WTC11 (cell line): Measurements from ENCODE around the gene UROC1. TPM values are rescaled to one million over a fixed set of nuclear protein-coding genes. Genes with fewer than 3 reads are reported as not detected.

ENCODE experiments used
- ATAC-seq: fragments of 200-7000 bp; cut with Tn5 transposase; 2 replicates; pipeline ENCODE4 v1.10.0; 2021; ENCODE audit warnings: mild to moderate bottlenecking, moderate library complexity
- CTCF ChIA-PET: fragments of 300-600 bp; sonication (Branson Sonifier 250); formaldehyde crosslinking; loops from one replicate; lab custom pipeline; 2021; ENCODE audit warnings: antibody characterized with exemption; lab: Charles Lee
- POLR2A ChIA-PET: fragments of 350-600 bp; sonication (Branson Sonifier 250); formaldehyde crosslinking; loops from one replicate; lab custom pipeline; 2021; ENCODE audit warnings: antibody characterized with exemption; lab: Charles Lee
- DNase-seq: peaks from one replicate; pipeline ENCODE4 v3.0.0; 2021; ENCODE audit warnings: low spot score
- H3K27ac Mint-ChIP-seq: 2 replicates; pipeline ENCODE4 v1.8.0; 2021; ENCODE audit warnings: mixed read lengths
- H3K27me3 Mint-ChIP-seq: 2 replicates; pipeline ENCODE4 v1.8.0; 2021; ENCODE audit warnings: low read depth, mild to moderate bottlenecking, moderate library complexity, mixed read lengths
- H3K36me3 Mint-ChIP-seq: 2 replicates; pipeline ENCODE4 v1.8.0; 2021; ENCODE audit warnings: mixed read lengths
- H3K4me1 Mint-ChIP-seq: 2 replicates; pipeline ENCODE4 v1.8.0; 2022; ENCODE audit warnings: mixed read lengths
- H3K4me3 Mint-ChIP-seq: 2 replicates; pipeline ENCODE4 v1.8.0; 2021; ENCODE audit warnings: mild to moderate bottlenecking, moderate library complexity, mixed read lengths
- H3K9me3 Mint-ChIP-seq: 2 replicates; pipeline ENCODE4 v1.8.0; 2021; ENCODE audit warnings: mixed read lengths
- AFF4 ChIP-seq: sonication (generic); formaldehyde crosslinking; IDR thresholded peaks from 2 replicates; pipeline ENCODE4 v1.8.1; 2023; ENCODE audit warnings: mild to moderate bottlenecking, missing genetic modification reagents, borderline replicate concordance
- ARID4B ChIP-seq: sonication (generic); formaldehyde crosslinking; IDR thresholded peaks from 2 replicates; pipeline ENCODE4 v1.8.0; 2023; ENCODE audit warnings: missing genetic modification reagents, mild to moderate bottlenecking, borderline replicate concordance
- ATF1 ChIP-seq: sonication (generic); formaldehyde crosslinking; IDR thresholded peaks from 2 replicates; pipeline ENCODE4 v1.8.1; 2023; ENCODE audit warnings: mild to moderate bottlenecking, moderate library complexity, missing genetic modification reagents
- ATF2 ChIP-seq: sonication (generic); formaldehyde crosslinking; IDR thresholded peaks from 2 replicates; pipeline ENCODE4 v1.8.1; 2022; ENCODE audit warnings: low read depth, missing genetic modification reagents, borderline replicate concordance
- E2F4 ChIP-seq: sonication (generic); formaldehyde crosslinking; IDR thresholded peaks from 2 replicates; pipeline ENCODE4 v1.8.1; 2022; ENCODE audit warnings: low read depth, mild to moderate bottlenecking, moderate library complexity, missing genetic modification reagents, borderline replicate concordance
- EMX1 ChIP-seq: fragments of 250-450 bp; sonication (Bioruptor Pico); IDR thresholded peaks from 2 replicates; pipeline ENCODE4 v1.8.0; 2021; ENCODE audit warnings: mild to moderate bottlenecking
- ESRRA ChIP-seq: sonication (generic); formaldehyde crosslinking; IDR thresholded peaks from 2 replicates; pipeline ENCODE4 v1.8.1; 2022; ENCODE audit warnings: mild to moderate bottlenecking, missing genetic modification reagents, borderline replicate concordance
- FOXP1 ChIP-seq: sonication (generic); formaldehyde crosslinking; IDR thresholded peaks from 2 replicates; pipeline ENCODE4 v1.8.0; 2022; ENCODE audit warnings: missing genetic modification reagents, mild to moderate bottlenecking, moderate library complexity, borderline replicate concordance
- MAX ChIP-seq: sonication (generic); formaldehyde crosslinking; IDR thresholded peaks from 2 replicates; pipeline ENCODE4 v1.8.0; 2022; ENCODE audit warnings: mild to moderate bottlenecking, missing genetic modification reagents
- MLX ChIP-seq: sonication (generic); formaldehyde crosslinking; IDR thresholded peaks from 2 replicates; pipeline ENCODE4 v1.8.1; 2023; ENCODE audit warnings: mild to moderate bottlenecking, missing genetic modification reagents, moderate library complexity
- NFATC4 ChIP-seq: fragments of 250-450 bp; sonication (Bioruptor Pico); IDR thresholded peaks from 2 replicates; pipeline ENCODE4 v1.9.0; 2021; ENCODE audit warnings: mild to moderate bottlenecking
- NR2C2 ChIP-seq: sonication (generic); formaldehyde crosslinking; IDR thresholded peaks from 2 replicates; pipeline ENCODE4 v1.8.0; 2022; ENCODE audit warnings: mild to moderate bottlenecking, missing genetic modification reagents
- NR3C1 ChIP-seq: sonication (generic); formaldehyde crosslinking; conservative IDR thresholded peaks from 2 replicates; pipeline ENCODE4 v1.8.1; 2023; ENCODE audit warnings: low read depth, mild to moderate bottlenecking, missing genetic modification reagents
- PRRX2 ChIP-seq: fragments of 250-450 bp; sonication (Bioruptor Pico); IDR thresholded peaks from 2 replicates; pipeline ENCODE4 v1.8.0; 2021; ENCODE audit warnings: mild to moderate bottlenecking
- RORB ChIP-seq: fragments of 250-450 bp; sonication (Bioruptor Pico); IDR thresholded peaks from 2 replicates; pipeline ENCODE4 v1.9.0; 2021; ENCODE audit warnings: mild to moderate bottlenecking
- TEAD4 ChIP-seq: sonication (generic); formaldehyde crosslinking; IDR thresholded peaks from 2 replicates; pipeline ENCODE4 v1.8.0; 2022; ENCODE audit warnings: mild to moderate bottlenecking, missing genetic modification reagents
- ZNF232 ChIP-seq: sonication (generic); formaldehyde crosslinking; IDR thresholded peaks from 2 replicates; pipeline ENCODE4 v1.8.0; 2022; ENCODE audit warnings: mild to moderate bottlenecking, missing genetic modification reagents
- ZNF396 ChIP-seq: fragments of 250-450 bp; sonication (Bioruptor Pico); IDR thresholded peaks from 2 replicates; pipeline ENCODE4 v1.8.0; 2021; ENCODE audit warnings: mild to moderate bottlenecking, moderate library complexity, borderline replicate concordance
- total RNA-seq: library from RNA; stranded (reverse); gene quantifications from 3 replicates; pipeline ENCODE4 v1.2.3, GENCODE V29; 2021

Gene UROC1
- total RNA-seq, 1 experiment from 2014 or later = not detected

GRCh38 chr3:126484148-126484547 lies 33.4 kb downstream of the UROC1 start (continued):
- TF ChIP-seq ARID4B (CRISPR knock-in tag) (no peak), ZNF396 (CRISPR knock-in tag) (no peak), ATF2 (CRISPR knock-in tag) (no peak), E2F4 (CRISPR knock-in tag) (no peak), NFATC4 (no peak), PRRX2 (no peak)

GRCh38 chr3:126483321-126483761 lies 34.2 kb downstream of the UROC1 start:
- TF ChIP-seq TEAD4 (CRISPR knock-in tag) (no peak), ZNF232 (no peak), NR2C2 (no peak), ATF1 (CRISPR knock-in tag) (no peak), RORB (no peak), MLX (CRISPR knock-in tag) (no peak), AFF4 (CRISPR knock-in tag) (no peak), NR3C1 (CRISPR knock-in tag) (no peak), MAX (CRISPR knock-in tag) (no peak), ESRRA (CRISPR knock-in tag) (no peak), FOXP1 (CRISPR knock-in tag) (no peak), EMX1 (no peak)
- POLR2A ChIA-PET = no interaction called here
- H3K27ac Mint-ChIP-seq = no peak overlapping the region

More at GRCh38 chr3:126483321-126483761, 34.2 kb downstream of the UROC1 start:
- H3K4me3 Mint-ChIP-seq = no peak overlapping the region
- H3K36me3 Mint-ChIP-seq = no peaks in the 10 kb centered on the region
- H3K9me3 Mint-ChIP-seq = no peaks in the 10 kb centered on the region
- H3K4me1 Mint-ChIP-seq = peaks cover 34% of the 10 kb centered on the region
- ATAC-seq (no peak), DNase-seq (no peak)
- CTCF ChIA-PET = no interaction called here
- no peaks in the 10 kb centered on the region; the same call in 1 of the 2 replicates for H3K27me3 Mint-ChIP-seq
